Fibroblast of skin of scalp (primary cell): ENCODE data around the gene ONECUT3.
"Not testable (repeated sequence)": the region's sequence is repeated elsewhere in the genome, so short reads cannot be mapped to it uniquely, and the experiment has no call there.

ENCODE experiments used
- DNase-seq: peaks from one replicate; pipeline ENCODE4 v3.0.0-alpha.2; 2013

Gene ONECUT3

GRCh38 chr19:1770866-1771576, 17.7 kb downstream of the ONECUT3 start:
- DNase-seq, result no peak

GRCh38 chr19:1773184-1773583, 19.9 kb downstream of the ONECUT3 start:
- no peak for DNase-seq

- DNase-seq, result no peak
Observed at GRCh38 chr19:1774989-1775772, 21.9 kb downstream of the ONECUT3 start.

GRCh38 chr19:1775951-1776605, 22.8 kb downstream of the ONECUT3 start:
- DNase-seq, result no peak

GRCh38 chr19:1776606-1777147, 23.4 kb downstream of the ONECUT3 start:
- DNase-seq, result no peak

- no peak for DNase-seq
Observed at GRCh38 chr19:1777149-1777548, 23.8 kb downstream of the ONECUT3 start.

GRCh38 chr19:1779574-1779973, 26.3 kb downstream of the ONECUT3 start:
- no peak for DNase-seq

- peak; percentile 22 for DNase-seq
Observed at GRCh38 chr19:1780272-1780958, 27.1 kb downstream of the ONECUT3 start.

GRCh38 chr19:1782521-1782920, 29.2 kb downstream of the ONECUT3 start:
- no peak for DNase-seq

- no peak for DNase-seq
Observed at GRCh38 chr19:1783354-1783753, 30.0 kb downstream of the ONECUT3 start.

- DNase-seq, result no peak
Observed at GRCh38 chr19:1783874-1784273, 30.6 kb downstream of the ONECUT3 start.

GRCh38 chr19:1785310-1785709, 32.0 kb downstream of the ONECUT3 start:
- no peak for DNase-seq

- no peak for DNase-seq
Observed at GRCh38 chr19:1786668-1787067, 33.4 kb downstream of the ONECUT3 start.

GRCh38 chr19:1787116-1787515, 33.8 kb downstream of the ONECUT3 start:
- no peak for DNase-seq

GRCh38 chr19:1789261-1790041, 36.1 kb downstream of the ONECUT3 start:
- no peak for DNase-seq

- no peak for DNase-seq
Observed at GRCh38 chr19:1790054-1790792, 36.9 kb downstream of the ONECUT3 start.

GRCh38 chr19:1791879-1792278, 38.6 kb downstream of the ONECUT3 start:
- DNase-seq, result no peak

GRCh38 chr19:1794424-1795172, 41.3 kb downstream of the ONECUT3 start:
- no peak for DNase-seq

GRCh38 chr19:1796395-1797142, 43.3 kb downstream of the ONECUT3 start:
- no peak for DNase-seq

GRCh38 chr19:1797313-1797712, 44.0 kb downstream of the ONECUT3 start:
- not testable (repeated sequence) for DNase-seq
